Stomach (tissue), 9 donors: ENCODE results near the gene TNFSF9. TPM values are rescaled to one million over a fixed set of nuclear protein-coding genes. Genes with fewer than 3 reads are reported as not detected.
A peak's percentile ranks its signal among the peaks of the same experiment; 100 is the strongest.

ENCODE experiments used
- DNase-seq, 2 donors: peaks; one replicate each; pipeline versions ENCODE4 v3.0.0 to v3.0.0-alpha.2; 2013 to 2019
- H3K27ac ChIP-seq, 5 donors: fragments of 200-600 bp in 4 of 5; sonication (generic) in 4 of 5; one replicate each; pipeline ENCODE4 v1.5.1; 2013 to 2019; ENCODE audit warnings: mild to moderate bottlenecking in 1 of 5, moderate library complexity in 1 of 5
- H3K27me3 ChIP-seq, 3 donors: fragments of 200-600 bp; sonication (generic); one replicate each; pipeline ENCODE4 v1.5.1; 2017 to 2019; ENCODE audit warnings: mixed run types in 1 of 3
- H3K36me3 ChIP-seq, 4 donors: fragments of 200-600 bp; sonication (generic); 1 replicate in 3 of 4; 2 replicates in 1 of 4; pipeline ENCODE4 v1.5.1; 2016 to 2019
- H3K4me1 ChIP-seq, 4 donors: fragments of 200-600 bp; sonication (generic); one replicate each; pipeline ENCODE4 v1.5.1; 2016 to 2019
- H3K4me3 ChIP-seq, 4 donors: fragments of 200-600 bp; sonication (generic) in 3 of 4; one replicate each; pipeline ENCODE4 v1.5.1; 2016 to 2019; ENCODE audit warnings: mild to moderate bottlenecking in 1 of 4
- H3K9me3 ChIP-seq, 4 donors: fragments of 200-600 bp; sonication (generic); one replicate each; pipeline ENCODE4 v1.5.1; 2016 to 2019
- EP300 ChIP-seq: sonication (generic); formaldehyde crosslinking; IDR thresholded peaks from one replicate; pipeline ENCODE4 v1.6.1; 2017; ENCODE audit warnings: antibody characterized with exemption
- POLR2A ChIP-seq, 4 donors: fragments of 450-650 bp; IDR thresholded peaks; one replicate each; pipeline ENCODE4 v1.6.1; 2016; ENCODE audit warnings: antibody characterized with exemption in 4 of 4, control low read depth in 2 of 4, mild to moderate bottlenecking in 1 of 4, moderate library complexity in 1 of 4
- POLR2AphosphoS5 ChIP-seq, 3 donors: sonication (generic); formaldehyde crosslinking; IDR thresholded peaks; one replicate each; pipeline ENCODE4 v1.6.1; 2016; ENCODE audit warnings: antibody characterized with exemption in 3 of 3
- WGBS, 5 donors: extraction: QIAGEN DNeasy Blood & Tissue Kit in 3 of 5; methylation state at CpG; one replicate each; pipeline versions ENCODE4 v1.1.5 to v1.1.7; 2013 to 2018; 5-methylcytosine and 5-hydroxymethylcytosine counted together
- intact Hi-C: fragments of 100-400 bp; cut with DNase I; formaldehyde crosslinking; loops from one replicate; pipeline ENCODE4 v1.15.1; 2023; ENCODE audit warnings: low total_unique reads
- polyA plus RNA-seq, 3 donors: library from polyadenylated mRNA; stranded (reverse); fragments of 200-250 nt; gene quantifications; one replicate each; pipeline ENCODE4 v1.2.3, GENCODE V29; 2013
- total RNA-seq, 5 donors: library from RNA; depleted of rRNA; stranded (reverse); fragments of >200 nt; gene quantifications; one replicate each; pipeline versions ENCODE4 v1.1.0 to v1.2.3, GENCODE V29; 2014 to 2016
- TF ChIP-seq, protein P1 (sequence below), 7 experiments: fragments of 450-650 bp in 4 of 7; fragments of 200-600 bp in 3 of 7; sonication (generic) in 3 of 7; IDR thresholded peaks; one replicate each; pipeline ENCODE4 v1.5.1; 2016 to 2019; ENCODE audit warnings: antibody characterized with exemption in 7 of 7, control low read depth in 2 of 7, mild to moderate bottlenecking in 1 of 7
- donor health status: healthy with polysubstance abuse.
- donor health status: Bipolar disorder and iron deficiency.
- donor health status: healthy.

TNFSF9 gene
- total and polyA plus RNA-seq, 8 donors: 0.85 TPM; not detected in 7

DNA sequence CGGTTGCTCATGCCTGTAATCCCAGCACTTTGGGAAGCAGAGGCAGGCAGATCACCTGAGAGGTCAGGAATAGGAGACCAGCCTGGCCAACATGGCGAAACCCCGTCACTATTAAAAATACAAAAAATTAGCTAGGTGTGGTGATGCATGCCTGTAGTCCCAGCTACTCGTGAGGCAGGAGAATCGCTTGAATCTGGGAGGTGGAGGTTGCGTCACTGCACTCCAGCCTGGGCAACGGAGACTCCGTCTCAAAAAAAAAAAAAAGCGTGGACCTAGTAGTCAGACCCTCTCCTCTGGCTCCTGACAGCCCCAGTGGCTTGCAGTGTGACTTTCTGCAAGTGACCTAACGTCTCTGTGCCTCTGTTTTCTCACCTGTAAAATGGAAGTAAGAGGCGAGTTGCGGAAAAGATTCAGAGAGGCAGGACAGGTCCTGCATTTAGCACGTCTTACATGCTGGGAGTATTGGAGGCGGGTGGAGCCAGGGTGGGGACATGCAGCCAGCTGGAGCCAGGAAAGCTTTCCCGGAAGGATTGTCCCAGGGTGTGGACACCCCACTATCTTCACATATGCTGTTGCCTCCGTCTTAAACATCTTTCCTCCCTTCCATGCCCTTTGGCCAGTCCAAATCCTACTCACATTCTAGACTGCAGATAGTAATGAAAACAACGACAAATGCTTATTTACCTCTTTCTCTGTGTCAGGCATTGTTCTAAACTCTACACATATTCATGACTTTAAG is 31.6 kb upstream of the TNFSF9 start:
- WGBS, 5 donors: 68 to 72% (median 71%) methylated on average over 16 to 17 of the region's 17 CpGs
- TF ChIP-seq POLR2AphosphoS5 (IDR thresholded peaks at IDR 0.05) (no peak), POLR2A (IDR thresholded peaks at IDR 0.05) (no peak), EP300 (no peak)
- TF ChIP-seq, protein P1, sequence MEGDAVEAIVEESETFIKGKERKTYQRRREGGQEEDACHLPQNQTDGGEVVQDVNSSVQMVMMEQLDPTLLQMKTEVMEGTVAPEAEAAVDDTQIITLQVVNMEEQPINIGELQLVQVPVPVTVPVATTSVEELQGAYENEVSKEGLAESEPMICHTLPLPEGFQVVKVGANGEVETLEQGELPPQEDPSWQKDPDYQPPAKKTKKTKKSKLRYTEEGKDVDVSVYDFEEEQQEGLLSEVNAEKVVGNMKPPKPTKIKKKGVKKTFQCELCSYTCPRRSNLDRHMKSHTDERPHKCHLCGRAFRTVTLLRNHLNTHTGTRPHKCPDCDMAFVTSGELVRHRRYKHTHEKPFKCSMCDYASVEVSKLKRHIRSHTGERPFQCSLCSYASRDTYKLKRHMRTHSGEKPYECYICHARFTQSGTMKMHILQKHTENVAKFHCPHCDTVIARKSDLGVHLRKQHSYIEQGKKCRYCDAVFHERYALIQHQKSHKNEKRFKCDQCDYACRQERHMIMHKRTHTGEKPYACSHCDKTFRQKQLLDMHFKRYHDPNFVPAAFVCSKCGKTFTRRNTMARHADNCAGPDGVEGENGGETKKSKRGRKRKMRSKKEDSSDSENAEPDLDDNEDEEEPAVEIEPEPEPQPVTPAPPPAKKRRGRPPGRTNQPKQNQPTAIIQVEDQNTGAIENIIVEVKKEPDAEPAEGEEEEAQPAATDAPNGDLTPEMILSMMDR (IDR thresholded peaks at IDR 0.05): no peak

DNA sequence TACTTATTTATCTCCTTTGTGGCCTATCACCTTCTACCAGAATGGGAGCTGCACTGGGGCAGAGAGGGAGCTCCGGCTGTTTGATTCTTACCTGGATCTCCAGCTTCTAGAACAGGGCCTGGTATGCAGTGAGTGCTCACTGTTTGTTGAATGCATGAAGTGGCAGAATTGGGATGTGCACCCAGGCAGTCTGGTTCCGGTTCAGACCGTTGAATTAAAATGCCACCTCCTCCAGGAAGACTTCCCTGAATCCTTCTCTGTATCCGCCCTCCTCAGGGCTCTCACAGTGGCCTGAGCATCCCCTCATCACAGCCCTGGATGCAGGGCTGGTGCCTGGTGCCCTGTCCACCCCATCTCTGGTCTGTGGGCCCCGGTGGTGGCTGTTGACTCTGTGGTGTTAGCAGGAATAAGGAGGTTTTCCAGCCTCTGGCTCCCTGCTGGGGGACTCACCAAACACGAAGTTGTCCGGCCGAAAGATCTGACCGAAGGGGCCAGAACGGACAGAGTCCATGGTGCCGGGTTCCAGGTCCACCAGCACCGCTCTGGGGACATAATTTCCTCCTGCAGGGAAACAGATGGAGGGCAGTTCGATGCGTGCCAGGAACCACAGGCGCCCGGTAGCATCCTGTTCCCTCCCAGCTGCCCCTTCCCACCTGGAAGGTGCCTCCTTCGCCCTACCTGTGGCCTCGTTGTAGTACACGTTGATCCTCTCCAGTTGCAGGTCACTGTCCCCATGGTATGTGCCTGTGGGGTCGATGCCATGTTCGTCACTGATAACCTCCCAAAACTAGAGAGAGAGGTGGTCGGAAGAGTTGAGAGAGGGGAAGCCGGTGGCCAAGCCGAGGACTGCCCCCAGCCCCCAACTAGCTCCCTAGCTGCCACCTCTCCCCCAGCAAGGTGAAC is 29.7 kb upstream of the TNFSF9 start:
- no peaks in the 10 kb centered on the region for H3K36me3 ChIP-seq
- H3K27ac ChIP-seq: no peak overlapping the region
- H3K4me3 ChIP-seq: peak overlapping the region in 3 of 4 donors; percentile 43 to 54 (median 48)
- peaks cover 9 to 13% (median 13%) of the 10 kb centered on the region in 4 donors for H3K4me1 ChIP-seq
- intact Hi-C loops: no loop called here
- H3K9me3 ChIP-seq: no peaks in the 10 kb centered on the region
- no peak for TF ChIP-seq POLR2A (IDR thresholded peaks at IDR 0.05)
- TF ChIP-seq POLR2AphosphoS5 (IDR thresholded peaks at IDR 0.05): no peak
- TF ChIP-seq, protein P1 (IDR thresholded peaks at IDR 0.05): no peak
- TF ChIP-seq EP300: no peak
- no peak for DNase-seq
- WGBS, 5 donors: 58 to 65% (median 61%) methylated on average over 23 to 24 of the region's 24 CpGs
- H3K27me3 ChIP-seq: peaks cover 17 to 59% (median 27%) of the 10 kb centered on the region in 3 donors

More for the DNA sequence above, 31.6 kb upstream of the TNFSF9 start:
- H3K4me3 ChIP-seq: no peak overlapping the region
- H3K27ac ChIP-seq: no peak overlapping the region
- intact Hi-C loops: no loop called here
- no peaks in the 10 kb centered on the region for H3K9me3 ChIP-seq
- no peaks in the 10 kb centered on the region for H3K36me3 ChIP-seq
- H3K27me3 ChIP-seq: peaks cover 17 to 55% (median 27%) of the 10 kb centered on the region in 3 donors
- peaks cover 9 to 13% (median 13%) of the 10 kb centered on the region in 4 donors for H3K4me1 ChIP-seq
- no peak for DNase-seq

DNA sequence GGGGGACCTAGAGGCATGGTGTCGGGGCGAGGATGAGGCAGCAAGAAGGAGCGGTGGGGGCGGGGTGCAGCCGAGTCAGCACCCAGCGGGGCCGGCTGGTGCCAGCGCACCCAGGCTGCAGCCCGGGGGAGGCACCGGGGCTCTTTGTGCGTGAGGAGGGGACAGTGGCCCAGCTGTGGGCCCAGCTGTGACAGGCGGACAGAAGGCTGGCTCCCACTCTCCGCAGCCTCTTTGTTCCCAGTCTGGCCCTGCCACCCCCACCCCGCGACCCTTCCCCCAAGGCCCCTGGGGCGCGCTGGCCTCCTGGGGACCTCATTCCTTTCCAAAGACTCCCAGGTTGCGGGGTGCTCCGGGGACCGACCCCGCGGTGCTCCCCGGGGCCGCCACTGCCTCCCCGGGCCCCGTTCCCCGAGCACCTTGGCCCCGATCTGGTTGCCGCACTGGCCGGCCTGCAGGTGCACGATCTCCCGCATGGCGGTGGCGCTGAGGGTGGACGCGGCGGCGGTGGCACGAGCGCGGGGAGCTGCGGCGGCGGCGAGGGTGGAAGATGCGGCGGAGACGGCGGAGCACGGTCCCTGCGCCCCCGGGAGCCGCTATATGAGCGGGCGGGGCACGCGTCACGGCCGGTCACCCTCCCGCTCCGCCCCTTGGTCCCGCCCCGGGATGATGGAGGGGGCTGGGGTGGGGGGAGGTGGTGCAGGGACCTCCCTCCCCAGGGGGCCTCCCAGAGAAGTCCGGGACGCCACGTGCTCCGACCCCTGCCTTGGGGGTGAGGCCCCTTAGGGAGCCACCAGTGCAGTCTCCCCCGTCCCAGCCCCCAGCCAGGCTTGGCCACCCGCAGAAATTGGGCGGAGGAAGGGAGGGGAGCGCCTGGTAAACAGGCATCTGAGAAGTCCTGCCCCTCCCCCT is 28.8 kb upstream of the TNFSF9 start, which contains the start of gene TUBB4A:
TSS of gene TUBB4A (minus strand) at position 570 of the 909 bp plus-strand sequence. CDS start at position 473, 97 bp downstream.
- WGBS, 5 donors: 1 to 4% (median 2%) methylated on average over 20 to 71 of the region's 71 CpGs
- H3K4me3 ChIP-seq: peak within 1 kb of the TSS; percentile 42 to 54 (median 46)
- intact Hi-C loops: no loop called here
- TF ChIP-seq POLR2A (IDR thresholded peaks at IDR 0.05) (no peak), EP300 (no peak), POLR2AphosphoS5 (IDR thresholded peaks at IDR 0.05) (no peak)
- TF ChIP-seq, protein P1 (IDR thresholded peaks at IDR 0.05): no peak
- no peaks in the 10 kb centered on the region for H3K9me3 ChIP-seq
- no peak within 1 kb of the TSS for H3K27ac ChIP-seq
- no peaks in the 10 kb centered on the region for H3K36me3 ChIP-seq
- peaks cover 9 to 13% (median 13%) of the 10 kb centered on the region in 4 donors for H3K4me1 ChIP-seq
- DNase-seq: peak in 1 of 2 donors; percentile 60
- H3K27me3 ChIP-seq: peaks cover 17 to 59% (median 27%) of the 10 kb centered on the region in 3 donors
